ENCODE measurements around the gene PARD3. TPM values are rescaled to one million over a fixed set of nuclear protein-coding genes. Genes with fewer than 3 reads are reported as not detected.

Gene PARD3
- total and polyA plus RNA-seq, 10 of the 15 experiments (the other 5 are each of a cell fraction or from before 2014, with no cell fraction given): 2.6 to 43.1 (median 13.9) TPM

DNA sequence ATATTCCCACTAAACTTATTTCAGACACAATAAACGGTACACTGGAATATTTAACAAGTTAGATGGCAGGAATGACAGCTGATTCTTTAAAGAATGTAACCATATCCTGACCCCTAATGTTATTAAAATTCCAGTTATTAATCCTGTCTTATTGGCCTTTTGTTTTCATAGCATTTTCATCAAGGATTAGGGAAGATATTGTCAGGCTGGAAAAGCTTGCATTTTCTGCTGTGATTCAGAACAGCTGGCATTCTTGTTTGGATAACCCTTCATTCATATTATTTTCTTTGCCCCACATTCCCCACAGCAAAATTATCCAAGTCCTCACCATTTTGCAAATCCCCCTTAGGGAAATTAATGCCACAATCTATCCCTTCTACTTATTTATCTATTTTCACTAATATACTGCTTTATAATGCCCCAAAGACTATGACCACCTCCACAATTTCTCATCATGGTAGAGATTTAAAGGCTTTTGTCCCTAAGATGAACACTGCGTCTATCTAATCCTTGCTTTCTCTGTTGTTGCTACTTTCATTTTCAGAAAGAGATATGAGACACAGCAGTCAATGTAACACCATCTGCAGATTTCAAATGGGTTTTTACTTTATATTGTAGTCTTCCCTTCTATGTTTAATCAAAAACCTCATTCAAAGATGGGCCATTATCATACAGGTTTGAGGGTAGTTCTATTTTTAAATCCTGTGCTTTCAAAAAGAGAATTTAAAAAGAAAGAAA lies 475.1 kb downstream of the PARD3 start:
- no TSS peak for BruUV-seq (replicated peaks)
- no peak overlapping the region for H3K4me3 ChIP-seq
- ChIA-PET SMC1A (ENCODE audit: uncharacterized antibody, unreplicated experiment) (interaction anchor here (1.0 to 1.6 kb wide), 5 partner anchors 9 to 122 kb away, joined by 3 to 6 read pairs (median 4); no protein-coding TSS in a partner anchor), RAD21 (ENCODE audit: unreplicated experiment) (interaction anchor here (1.3 kb wide), 1 partner anchor 298 kb away, joined by 3 read pairs; no protein-coding TSS in a partner anchor), POLR2A (no interaction called here), CTCF (interaction anchor here (1.1 kb wide), 1 partner anchor 11 kb away, joined by 3 read pairs; no protein-coding TSS in a partner anchor)
- ATAC-seq (peak; percentile 69), FAIRE-seq (no peak), DNase-seq (ENCODE audit: low read depth, low spot score) (no peak)
- no peaks in the 10 kb centered on the region for H3K79me2 ChIP-seq (ENCODE audit: control insufficient read depth, insufficient read depth, low read length)
- no peak overlapping the region for H2AFZ ChIP-seq (ENCODE audit: control insufficient read depth, low read depth, low read length)
- no peak overlapping the region for H3K9ac ChIP-seq (ENCODE audit: control insufficient read depth, insufficient read depth, low read length)
- H3K4me1 ChIP-seq (ENCODE audit: control insufficient read depth, insufficient read depth, low read length): no peaks in the 10 kb centered on the region
- no peak overlapping the region for H3K4me2 ChIP-seq (ENCODE audit: control insufficient read depth, insufficient read depth)
- in situ Hi-C loops (cut with MboI): no loop called here
- no peaks in the 10 kb centered on the region for H3K9me3 ChIP-seq (replicated peaks; ENCODE audit: control insufficient read depth, insufficient read depth, low read length)
- no peaks in the 10 kb centered on the region for H4K20me1 ChIP-seq (ENCODE audit: control insufficient read depth, insufficient read depth)
- TF ChIP-seq PML (IDR thresholded peaks at IDR 0.05; ENCODE audit: low read length): no peak
- TF ChIP-seq, protein P1, sequence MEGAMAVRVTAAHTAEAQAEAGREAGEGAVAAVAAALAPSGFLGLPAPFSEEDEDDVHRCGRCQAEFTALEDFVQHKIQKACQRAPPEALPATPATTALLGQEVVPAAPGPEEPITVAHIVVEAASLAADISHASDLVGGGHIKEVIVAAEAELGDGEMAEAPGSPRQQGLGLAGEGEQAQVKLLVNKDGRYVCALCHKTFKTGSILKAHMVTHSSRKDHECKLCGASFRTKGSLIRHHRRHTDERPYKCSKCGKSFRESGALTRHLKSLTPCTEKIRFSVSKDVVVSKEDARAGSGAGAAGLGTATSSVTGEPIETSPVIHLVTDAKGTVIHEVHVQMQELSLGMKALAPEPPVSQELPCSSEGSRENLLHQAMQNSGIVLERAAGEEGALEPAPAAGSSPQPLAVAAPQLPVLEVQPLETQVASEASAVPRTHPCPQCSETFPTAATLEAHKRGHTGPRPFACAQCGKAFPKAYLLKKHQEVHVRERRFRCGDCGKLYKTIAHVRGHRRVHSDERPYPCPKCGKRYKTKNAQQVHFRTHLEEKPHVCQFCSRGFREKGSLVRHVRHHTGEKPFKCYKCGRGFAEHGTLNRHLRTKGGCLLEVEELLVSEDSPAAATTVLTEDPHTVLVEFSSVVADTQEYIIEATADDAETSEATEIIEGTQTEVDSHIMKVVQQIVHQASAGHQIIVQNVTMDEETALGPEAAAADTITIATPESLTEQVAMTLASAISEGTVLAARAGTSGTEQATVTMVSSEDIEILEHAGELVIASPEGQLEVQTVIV (IDR thresholded peaks at IDR 0.05; ENCODE audit: borderline replicate concordance, partially characterized antibody): no peak
- H3K27me3 ChIP-seq (replicated peaks in 1 of 2; ENCODE audit: control insufficient read depth in 2 of 2, insufficient read depth in 2 of 2, low read length in 1 of 2): no peaks in the 10 kb centered on the region
- intact Hi-C loops (cut with micrococcal nuclease; ENCODE audit: unreplicated experiment): no loop called here
- H3K27ac ChIP-seq (ENCODE audit: control insufficient read depth, insufficient read depth): no peak overlapping the region
- no peaks in the 10 kb centered on the region for H3K36me3 ChIP-seq (ENCODE audit: control insufficient read depth in 2 of 2, insufficient read depth in 2 of 2, low read length in 1 of 2)
- WGBS (ENCODE audit: insufficient coverage, insufficient replicate concordance, low lambda C conversion rate, missing lambda C conversion rate): 22% methylated on average over 2 of the region's 2 CpGs

DNA sequence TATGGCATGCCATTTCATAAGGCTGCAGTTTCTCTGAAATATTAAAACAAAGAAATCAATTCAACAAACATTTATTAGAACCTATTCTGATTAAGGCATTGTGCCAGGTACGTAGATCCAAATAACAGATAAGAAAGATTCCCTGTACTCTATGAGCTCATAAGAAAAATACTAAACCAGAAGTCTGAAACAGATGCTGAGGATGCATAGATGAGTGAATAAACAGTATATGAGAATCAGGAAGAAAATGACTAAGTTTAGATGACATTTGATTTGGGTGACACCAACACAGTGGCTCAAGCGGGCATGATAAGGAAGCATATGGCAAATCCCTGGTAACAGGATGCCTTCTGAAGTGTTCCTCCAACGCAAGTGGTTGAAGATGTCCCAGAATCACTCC lies 477.2 kb downstream of the PARD3 start:
- Histone ChIP-seq H3K36me3 (ENCODE audit: control insufficient read depth in 2 of 2, insufficient read depth in 2 of 2, low read length in 1 of 2) (no peaks in the 10 kb centered on the region), H3K9ac (ENCODE audit: control insufficient read depth, insufficient read depth, low read length) (no peak overlapping the region), H4K20me1 (ENCODE audit: control insufficient read depth, insufficient read depth) (no peaks in the 10 kb centered on the region), H3K9me3 (replicated peaks; ENCODE audit: control insufficient read depth, insufficient read depth, low read length) (no peaks in the 10 kb centered on the region), H3K4me3 (no peak overlapping the region), H3K27ac (ENCODE audit: control insufficient read depth, insufficient read depth) (no peak overlapping the region), H3K27me3 (replicated peaks in 1 of 2; ENCODE audit: control insufficient read depth in 2 of 2, insufficient read depth in 2 of 2, low read length in 1 of 2) (no peaks in the 10 kb centered on the region), H3K4me2 (ENCODE audit: control insufficient read depth, insufficient read depth) (no peak overlapping the region), H3K4me1 (ENCODE audit: control insufficient read depth, insufficient read depth, low read length) (no peaks in the 10 kb centered on the region), H2AFZ (ENCODE audit: control insufficient read depth, low read depth, low read length) (no peak overlapping the region), H3K79me2 (ENCODE audit: control insufficient read depth, insufficient read depth, low read length) (no peaks in the 10 kb centered on the region)
- ATAC-seq: no peak
- WGBS (ENCODE audit: insufficient coverage, insufficient replicate concordance, low lambda C conversion rate, missing lambda C conversion rate): 16% methylated on average over 3 of the region's 3 CpGs
- in situ Hi-C loops (cut with MboI): no loop called here
- FAIRE-seq: no peak
- ChIA-PET RAD21 (ENCODE audit: unreplicated experiment) (no interaction called here), CTCF (interaction anchor here (0.8 to 1.2 kb wide), 3 partner anchors 18 to 21 kb away, joined by 3 to 6 read pairs (median 3); no protein-coding TSS in a partner anchor), SMC1A (ENCODE audit: uncharacterized antibody, unreplicated experiment) (interaction anchor here (0.9 to 2.1 kb wide), 7 partner anchors 9 to 118 kb away, joined by 3 to 8 read pairs (median 4); no protein-coding TSS in a partner anchor), POLR2A (interaction anchor here (0.9 kb wide), 1 partner anchor 19 kb away, joined by 5 read pairs; no protein-coding TSS in a partner anchor)
- DNase-seq (ENCODE audit: low read depth, low spot score): no peak
- no TSS peak for BruUV-seq (replicated peaks)
- intact Hi-C loops (cut with micrococcal nuclease; ENCODE audit: unreplicated experiment): no loop called here
- TF ChIP-seq TCF7 (IDR thresholded peaks at IDR 0.05; ENCODE audit: borderline replicate concordance) (no peak), CHD1 (IDR thresholded peaks at IDR 0.05; ENCODE audit: low read depth, low read length) (no peak)
- TF ChIP-seq, protein P2, sequence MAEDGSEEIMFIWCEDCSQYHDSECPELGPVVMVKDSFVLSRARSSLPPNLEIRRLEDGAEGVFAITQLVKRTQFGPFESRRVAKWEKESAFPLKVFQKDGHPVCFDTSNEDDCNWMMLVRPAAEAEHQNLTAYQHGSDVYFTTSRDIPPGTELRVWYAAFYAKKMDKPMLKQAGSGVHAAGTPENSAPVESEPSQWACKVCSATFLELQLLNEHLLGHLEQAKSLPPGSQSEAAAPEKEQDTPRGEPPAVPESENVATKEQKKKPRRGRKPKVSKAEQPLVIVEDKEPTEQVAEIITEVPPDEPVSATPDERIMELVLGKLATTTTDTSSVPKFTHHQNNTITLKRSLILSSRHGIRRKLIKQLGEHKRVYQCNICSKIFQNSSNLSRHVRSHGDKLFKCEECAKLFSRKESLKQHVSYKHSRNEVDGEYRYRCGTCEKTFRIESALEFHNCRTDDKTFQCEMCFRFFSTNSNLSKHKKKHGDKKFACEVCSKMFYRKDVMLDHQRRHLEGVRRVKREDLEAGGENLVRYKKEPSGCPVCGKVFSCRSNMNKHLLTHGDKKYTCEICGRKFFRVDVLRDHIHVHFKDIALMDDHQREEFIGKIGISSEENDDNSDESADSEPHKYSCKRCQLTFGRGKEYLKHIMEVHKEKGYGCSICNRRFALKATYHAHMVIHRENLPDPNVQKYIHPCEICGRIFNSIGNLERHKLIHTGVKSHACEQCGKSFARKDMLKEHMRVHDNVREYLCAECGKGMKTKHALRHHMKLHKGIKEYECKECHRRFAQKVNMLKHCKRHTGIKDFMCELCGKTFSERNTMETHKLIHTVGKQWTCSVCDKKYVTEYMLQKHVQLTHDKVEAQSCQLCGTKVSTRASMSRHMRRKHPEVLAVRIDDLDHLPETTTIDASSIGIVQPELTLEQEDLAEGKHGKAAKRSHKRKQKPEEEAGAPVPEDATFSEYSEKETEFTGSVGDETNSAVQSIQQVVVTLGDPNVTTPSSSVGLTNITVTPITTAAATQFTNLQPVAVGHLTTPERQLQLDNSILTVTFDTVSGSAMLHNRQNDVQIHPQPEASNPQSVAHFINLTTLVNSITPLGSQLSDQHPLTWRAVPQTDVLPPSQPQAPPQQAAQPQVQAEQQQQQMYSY (CRISPR knock-in tag; IDR thresholded peaks at IDR 0.05): no peak
- TF ChIP-seq, protein P3, sequence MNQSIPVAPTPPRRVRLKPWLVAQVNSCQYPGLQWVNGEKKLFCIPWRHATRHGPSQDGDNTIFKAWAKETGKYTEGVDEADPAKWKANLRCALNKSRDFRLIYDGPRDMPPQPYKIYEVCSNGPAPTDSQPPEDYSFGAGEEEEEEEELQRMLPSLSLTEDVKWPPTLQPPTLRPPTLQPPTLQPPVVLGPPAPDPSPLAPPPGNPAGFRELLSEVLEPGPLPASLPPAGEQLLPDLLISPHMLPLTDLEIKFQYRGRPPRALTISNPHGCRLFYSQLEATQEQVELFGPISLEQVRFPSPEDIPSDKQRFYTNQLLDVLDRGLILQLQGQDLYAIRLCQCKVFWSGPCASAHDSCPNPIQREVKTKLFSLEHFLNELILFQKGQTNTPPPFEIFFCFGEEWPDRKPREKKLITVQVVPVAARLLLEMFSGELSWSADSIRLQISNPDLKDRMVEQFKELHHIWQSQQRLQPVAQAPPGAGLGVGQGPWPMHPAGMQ (IDR thresholded peaks at IDR 0.05; ENCODE audit: borderline replicate concordance): no peak

Data from GM12878 (cell line).